ENCODE data around the gene CENPN.

DNA sequence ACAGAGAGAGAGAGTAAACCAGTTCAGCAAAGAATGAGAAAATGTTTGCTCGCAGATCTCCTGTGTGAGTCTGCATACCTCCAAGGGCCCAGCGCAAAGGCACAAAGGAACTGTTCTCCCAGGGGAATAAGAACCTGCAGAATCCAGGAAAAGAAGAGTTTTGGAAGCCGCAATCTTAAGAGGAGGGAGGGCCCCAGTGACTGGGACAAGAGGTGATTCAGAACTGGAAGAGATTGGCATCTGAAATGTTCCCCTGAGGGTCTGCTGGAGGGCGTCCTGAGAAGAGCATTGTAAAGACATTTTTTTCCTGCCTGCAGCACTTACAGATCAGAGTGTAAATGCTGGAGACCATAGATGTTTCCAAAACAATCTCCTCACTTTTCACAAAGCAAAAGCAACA is 34.7 kb downstream of the CENPN start:
- TF ChIP-seq, protein P1, sequence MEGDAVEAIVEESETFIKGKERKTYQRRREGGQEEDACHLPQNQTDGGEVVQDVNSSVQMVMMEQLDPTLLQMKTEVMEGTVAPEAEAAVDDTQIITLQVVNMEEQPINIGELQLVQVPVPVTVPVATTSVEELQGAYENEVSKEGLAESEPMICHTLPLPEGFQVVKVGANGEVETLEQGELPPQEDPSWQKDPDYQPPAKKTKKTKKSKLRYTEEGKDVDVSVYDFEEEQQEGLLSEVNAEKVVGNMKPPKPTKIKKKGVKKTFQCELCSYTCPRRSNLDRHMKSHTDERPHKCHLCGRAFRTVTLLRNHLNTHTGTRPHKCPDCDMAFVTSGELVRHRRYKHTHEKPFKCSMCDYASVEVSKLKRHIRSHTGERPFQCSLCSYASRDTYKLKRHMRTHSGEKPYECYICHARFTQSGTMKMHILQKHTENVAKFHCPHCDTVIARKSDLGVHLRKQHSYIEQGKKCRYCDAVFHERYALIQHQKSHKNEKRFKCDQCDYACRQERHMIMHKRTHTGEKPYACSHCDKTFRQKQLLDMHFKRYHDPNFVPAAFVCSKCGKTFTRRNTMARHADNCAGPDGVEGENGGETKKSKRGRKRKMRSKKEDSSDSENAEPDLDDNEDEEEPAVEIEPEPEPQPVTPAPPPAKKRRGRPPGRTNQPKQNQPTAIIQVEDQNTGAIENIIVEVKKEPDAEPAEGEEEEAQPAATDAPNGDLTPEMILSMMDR (IDR thresholded peaks at IDR 0.05) = no peak
- TF ChIP-seq POLR2A (IDR thresholded peaks at IDR 0.05) = no peak
